A673 (cell line): ENCODE results near the gene NUB1.

Source experiments
- CTCF ChIP-seq: fragments of 300-800, 200-600 bp; sonication (generic); conservative IDR thresholded peaks from 2 replicates; pipeline ENCODE4 v1.5.1; 2017; ENCODE audit warnings: low read depth, mild to moderate bottlenecking, antibody characterized with exemption, low read length, moderate library complexity, mixed read lengths
- EZH2 ChIP-seq: fragments of 200-600 bp; sonication (generic); IDR thresholded peaks from 2 replicates; pipeline ENCODE4 v1.6.1; 2017; ENCODE audit warnings: borderline replicate concordance, low read depth, mild to moderate bottlenecking, mixed read lengths, antibody characterized with exemption, low read length; ENCODE audit not compliant: poor library complexity, severe bottlenecking

DNA sequence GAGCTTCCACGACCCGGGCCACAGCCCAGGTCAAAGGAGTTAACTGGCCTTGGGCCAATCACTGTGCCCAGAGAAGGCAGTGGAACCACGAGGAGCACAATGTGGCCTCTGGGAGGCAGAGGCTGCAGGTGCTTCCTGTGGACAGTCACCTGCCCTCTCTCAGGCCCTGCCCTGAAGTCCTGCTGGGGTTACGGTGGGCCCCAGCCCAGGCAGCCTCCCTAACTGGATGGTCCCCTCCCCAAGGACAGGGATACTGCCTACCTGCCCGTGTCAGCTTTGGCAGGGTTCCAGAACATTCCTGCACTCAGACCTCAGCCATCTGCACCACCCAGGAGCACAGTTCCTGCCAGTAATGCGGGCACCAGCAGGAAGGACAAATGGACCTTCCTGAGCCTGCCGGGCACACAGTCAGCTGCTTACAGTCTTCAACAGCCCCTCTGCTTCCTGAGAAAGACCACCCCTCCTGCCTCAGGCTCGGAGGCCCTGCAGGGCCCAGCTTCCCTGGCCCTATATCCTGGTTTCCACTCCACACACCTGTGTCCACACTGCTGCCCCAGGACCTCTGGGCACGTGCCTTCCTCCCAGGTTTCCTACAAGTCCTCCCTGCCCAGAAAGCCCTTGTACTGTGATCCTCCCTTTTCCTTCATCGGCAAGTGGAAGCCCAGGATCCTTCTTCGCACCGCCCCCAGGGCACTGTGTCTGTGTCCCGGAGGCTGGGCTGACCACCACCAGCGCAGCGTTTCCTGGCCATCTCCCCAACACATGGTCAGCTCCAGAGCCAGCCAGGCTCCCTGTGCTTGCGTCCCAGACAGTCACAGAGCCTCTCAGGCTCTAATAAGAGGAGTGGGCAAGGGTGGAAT is 44.9 kb downstream of the NUB1 start:
- TF ChIP-seq EZH2 (no peak), CTCF (no peak)
